Fibroblast of the conjunctiva (primary cell): ENCODE measurements around the gene EZH1.
"Not testable (repeated sequence)": the region's sequence is repeated elsewhere in the genome, so short reads cannot be mapped to it uniquely, and the experiment has no call there.

Experiments
- DNase-seq: peaks from one replicate; pipeline ENCODE4 v3.0.0-alpha.2; 2010; ENCODE audit warnings: low read depth

EZH1 gene

GRCh38 chr17:42772945-42773289 is 28.1 kb upstream of the EZH1 start:
- no peak for DNase-seq

DNA sequence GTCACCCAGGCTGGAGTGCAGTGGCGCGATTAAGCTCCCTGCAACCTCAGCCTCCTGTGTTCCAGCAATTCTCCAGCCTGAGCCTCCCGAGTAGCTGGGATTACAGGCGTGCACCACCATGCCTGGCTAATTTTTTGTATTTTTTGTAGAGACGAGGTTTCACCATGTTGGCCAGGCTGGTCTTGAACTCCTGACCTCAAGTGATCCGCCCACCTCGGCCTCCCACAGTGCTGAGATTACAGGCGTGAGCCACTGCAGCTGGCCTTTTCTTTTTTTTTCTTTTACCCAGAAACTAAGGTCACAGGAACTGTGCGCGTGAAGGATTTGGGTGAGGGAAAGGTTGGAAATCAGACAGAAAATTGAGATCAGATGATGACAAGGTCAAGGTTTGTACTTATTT is 25.1 kb upstream of the EZH1 start:
- not testable (repeated sequence) for DNase-seq

DNA sequence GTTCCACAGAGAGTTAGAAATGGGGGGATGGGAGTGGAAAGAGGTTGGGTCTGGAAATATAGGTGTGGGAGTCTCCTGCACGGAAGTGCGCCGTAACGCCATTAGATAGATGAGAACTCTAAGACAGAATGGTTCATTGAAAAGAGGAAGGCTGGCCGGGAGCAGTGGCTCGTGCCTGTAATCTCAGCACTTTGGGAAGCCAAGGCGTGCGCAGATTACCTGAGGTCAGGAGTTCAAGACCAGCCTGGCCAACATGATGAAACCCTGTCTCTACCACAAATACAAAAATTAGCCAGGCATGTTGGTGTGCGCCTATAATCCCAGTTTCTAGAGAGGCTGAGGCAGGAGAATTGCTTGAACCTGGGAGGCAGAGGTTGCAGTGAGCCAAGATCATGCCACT is 23.2 kb upstream of the EZH1 start:
- not testable (repeated sequence) for DNase-seq

DNA sequence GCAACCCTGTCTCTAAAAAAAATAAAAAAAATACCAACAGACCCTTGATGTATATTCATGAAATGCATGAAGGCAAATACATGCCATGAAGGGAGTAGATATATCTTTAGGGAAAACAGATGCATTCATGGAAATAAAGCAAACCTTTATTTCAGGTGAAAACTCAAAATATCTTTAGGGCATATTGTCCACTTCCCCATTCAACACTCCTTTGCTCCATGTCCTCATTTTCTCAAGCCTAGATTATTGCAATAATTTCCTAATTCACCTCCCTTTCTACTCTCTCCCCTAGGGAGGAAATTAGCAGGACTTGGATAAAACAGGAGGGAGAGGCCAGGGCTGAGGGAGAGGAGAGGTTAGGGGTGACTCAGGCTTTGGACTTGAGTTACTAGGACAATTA is 22.7 kb upstream of the EZH1 start:
- DNase-seq: no peak

DNA sequence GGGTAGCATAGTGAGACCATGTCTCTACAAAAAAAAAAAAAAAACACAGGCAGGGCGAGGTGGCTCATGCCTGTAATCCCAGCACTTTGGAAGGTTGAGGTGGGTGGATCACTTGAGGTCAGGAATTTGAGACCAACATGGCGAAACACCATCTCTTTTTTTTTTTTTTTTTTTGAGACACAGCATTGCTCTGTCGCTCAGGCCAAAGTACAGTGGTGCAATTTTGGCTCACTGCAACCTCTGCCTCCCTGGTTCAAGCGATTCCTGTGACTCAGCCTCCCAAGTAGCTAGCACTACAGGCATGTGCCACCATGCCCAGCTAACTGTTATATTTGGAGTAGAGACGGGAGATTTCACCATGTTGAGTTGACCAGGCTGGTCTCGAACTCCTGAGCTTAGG is 21.3 kb upstream of the EZH1 start:
- no peak for DNase-seq

GRCh38 chr17:42761638-42762037 is 16.8 kb upstream of the EZH1 start:
- no peak for DNase-seq

DNA sequence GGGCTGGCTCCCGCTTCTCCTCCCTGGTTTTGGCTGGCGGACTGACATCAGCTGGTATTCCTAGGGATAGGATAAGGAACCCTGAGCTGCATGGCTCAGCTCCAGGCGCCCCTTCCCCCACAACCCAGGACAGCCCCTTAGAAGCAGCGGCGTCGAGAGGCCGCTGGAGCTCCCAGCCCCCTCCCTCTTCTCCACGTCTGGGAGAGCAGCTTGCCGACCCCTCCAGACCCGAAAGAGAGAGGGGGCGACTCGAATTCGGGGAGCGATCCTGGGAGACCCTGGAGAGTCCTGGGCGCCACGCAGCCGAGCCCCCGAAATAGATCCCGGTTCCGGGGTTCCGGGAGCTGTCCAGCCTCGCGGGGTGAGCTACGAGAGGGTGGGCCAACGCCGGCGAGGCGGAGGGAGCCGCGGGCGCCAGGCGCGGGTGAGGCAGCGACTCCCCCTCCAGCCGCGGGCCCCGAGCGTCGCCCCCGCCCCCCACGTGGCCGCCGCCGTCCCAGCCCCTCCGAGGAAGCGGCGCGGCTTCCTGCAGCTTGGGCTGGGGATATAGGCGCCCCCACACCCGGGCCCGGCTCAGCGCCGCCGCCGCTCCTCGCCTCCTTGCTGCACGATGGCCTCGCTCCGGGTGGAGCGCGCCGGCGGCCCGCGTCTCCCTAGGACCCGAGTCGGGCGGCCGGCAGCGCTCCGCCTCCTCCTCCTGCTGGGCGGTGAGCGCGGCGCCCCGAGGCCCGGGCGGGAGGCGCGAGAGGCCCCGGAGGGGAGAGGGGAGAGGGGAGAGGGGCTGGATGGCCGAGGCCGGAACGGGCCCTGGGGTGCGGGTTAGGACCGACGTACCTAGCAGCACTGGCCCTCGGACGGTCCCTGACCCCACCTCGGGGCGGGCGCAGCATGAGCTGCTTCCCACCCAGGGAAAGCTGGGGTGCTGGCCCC is 16.1 kb upstream of the EZH1 start, which contains the start of gene RAMP2:
Gene RAMP2 (plus strand): TSS at position 576 of the 930 bp plus-strand sequence. CDS start 35 bp downstream, at position 611.
- no peak for DNase-seq

DNA sequence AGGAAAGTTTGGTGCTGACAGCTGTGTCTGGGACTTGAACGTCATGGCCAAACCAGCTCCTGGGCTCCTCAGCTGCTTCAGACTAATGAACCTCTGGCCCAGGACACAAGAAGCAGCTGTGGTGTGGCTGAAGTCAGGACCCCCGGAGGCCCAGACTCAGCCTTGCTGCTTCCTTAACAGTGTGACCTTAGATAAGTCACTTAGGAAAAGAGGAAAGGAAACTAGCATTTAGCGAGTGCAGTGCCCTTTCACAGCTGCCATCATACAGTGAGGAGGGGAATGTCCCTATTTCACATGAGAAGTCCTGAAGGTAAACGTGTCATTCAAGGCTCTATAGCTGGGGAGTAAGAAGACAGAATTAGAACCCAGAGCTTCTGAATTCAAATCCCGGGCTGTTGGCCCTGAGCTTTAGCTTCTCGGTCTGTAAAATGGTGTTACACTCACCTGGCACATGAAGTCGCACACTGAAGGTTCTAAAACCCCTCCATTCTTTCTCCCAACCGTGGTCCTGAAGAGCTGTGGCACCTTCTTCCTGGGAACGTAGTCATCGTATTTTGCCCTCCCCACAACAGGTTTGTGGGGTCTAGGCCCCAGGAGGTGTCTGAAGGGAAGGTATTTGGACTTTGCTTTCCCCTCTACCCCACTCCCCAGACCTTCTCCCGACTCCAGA is 15.3 kb upstream of the EZH1 start:
- no peak for DNase-seq

DNA sequence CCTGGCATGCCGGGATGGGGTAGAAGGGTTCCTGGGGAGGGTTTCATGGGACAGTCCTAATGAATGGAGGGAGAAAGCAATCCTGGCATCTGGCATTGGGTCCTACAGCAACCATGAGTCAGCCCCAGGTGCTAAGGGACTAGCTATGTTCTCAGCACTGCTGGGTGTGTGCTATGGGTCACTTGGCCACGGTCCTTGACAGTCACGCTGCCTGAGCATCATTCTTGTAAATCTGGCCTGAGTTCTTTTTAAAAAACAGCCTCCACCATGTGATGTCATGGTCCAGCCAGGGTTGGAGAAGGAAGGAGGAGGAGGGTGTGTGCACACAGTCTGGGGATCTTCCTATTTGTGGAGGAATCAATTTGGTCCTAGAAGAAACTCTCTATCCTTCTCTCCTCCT is 9.9 kb upstream of the EZH1 start:
- peak; percentile 73 for DNase-seq

- DNase-seq: no peak
Observed at GRCh38 chr17:42751628-42752027, 6.8 kb upstream of the EZH1 start.

DNA sequence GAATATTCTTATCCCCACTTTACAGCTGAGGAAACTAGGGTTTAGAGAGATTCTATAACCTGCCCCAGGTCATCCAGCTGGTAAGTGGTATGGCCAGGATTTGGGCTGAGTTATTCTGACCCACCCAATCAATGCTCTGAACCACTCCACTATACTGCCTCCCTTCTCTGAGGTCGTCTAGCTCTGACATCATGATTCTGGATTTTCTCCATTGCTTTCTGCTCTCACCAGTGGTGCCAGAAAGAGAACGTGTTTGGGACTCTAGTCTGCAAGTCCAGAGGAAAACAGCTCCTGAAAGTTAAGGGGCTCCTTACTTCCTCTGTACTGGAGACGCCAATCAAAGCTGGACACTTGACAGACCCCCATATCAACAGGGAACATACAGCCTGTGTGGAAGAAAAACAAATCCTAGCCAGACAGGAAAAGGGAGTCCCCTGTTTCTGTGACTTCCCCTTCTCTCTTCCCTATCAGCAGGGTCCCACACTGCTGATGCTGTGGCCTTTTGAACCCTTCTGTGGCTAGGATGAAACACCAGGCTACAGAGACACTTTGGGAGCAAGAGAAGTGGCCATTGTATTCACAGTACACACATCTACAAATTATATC is 6.0 kb upstream of the EZH1 start:
- DNase-seq: no peak

- DNase-seq: peak; percentile 82
Observed at GRCh38 chr17:42748908-42749798, 4.3 kb upstream of the EZH1 start.

DNA sequence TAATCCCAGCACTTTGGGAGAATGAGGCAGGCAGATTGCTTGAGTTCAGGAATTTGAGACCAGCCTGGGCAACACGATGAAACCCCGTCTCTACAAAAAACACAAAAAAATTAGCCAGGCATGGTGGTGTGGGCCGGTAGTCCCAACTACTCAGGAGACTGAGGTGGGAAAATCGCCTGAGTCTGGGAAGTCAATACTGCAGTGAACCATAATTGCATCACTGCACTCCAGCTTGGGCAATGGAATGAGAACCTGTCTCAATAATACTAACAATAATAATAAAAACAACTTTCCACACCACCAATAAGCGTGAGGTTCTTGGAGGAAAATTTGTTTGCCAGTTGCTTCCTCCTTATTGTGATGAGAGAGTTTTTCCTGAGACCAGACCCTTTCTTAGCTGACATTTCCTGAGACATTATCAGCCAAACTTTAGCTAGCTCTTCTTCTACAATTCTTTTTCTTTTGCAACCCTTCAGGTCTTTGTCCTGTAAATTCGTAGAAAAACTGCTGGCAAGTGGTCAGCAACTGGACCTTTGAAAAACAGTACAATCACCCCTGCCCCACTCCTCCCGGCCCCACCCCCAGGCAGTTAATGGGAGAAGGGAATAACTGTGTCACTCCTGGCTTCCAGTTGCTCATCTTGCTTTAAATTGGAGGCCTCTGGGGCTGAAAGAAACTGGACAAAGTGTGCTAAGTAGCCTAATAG is 3.5 kb upstream of the EZH1 start:
- no peak for DNase-seq

GRCh38 chr17:42744283-42744805 is 496 bp downstream of the EZH1 start:
- no peak for DNase-seq

DNA sequence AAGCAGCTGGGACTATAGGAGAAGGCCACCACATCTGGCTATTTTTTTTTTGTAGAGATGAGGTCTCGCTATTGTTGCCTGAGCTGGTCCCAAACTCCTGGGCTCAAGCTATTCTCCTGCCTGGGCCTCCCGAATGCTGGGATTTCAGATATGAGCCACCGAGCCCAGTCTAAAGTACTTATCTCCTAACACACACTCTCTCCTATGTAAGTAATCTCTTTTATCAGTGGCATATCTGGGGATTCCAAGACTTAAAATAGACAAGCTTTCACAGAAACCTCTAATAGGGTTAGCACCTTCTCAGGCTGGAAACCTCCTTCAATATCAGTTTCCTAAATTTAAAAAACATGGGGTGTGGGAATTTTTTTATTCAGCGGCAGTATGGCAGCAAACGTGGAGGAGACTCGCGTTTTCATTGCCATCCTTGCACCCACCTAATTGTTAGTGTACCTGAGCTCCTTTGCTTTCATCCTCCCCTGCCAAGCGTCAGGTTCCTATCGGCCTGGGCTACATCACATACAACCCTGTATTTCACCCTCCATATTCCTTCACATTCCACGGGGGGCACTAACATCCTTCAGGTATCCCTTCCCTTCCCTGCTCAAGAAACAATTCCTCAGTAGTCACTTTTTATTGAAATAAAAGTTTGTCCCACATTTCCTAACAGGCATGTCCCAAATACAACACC is 1.1 kb downstream of the EZH1 start:
- DNase-seq: no peak

GRCh38 chr17:42742916-42743315 is 1.9 kb downstream of the EZH1 start:
- DNase-seq: not testable (repeated sequence)

GRCh38 chr17:42740699-42741098 is 4.1 kb downstream of the EZH1 start:
- no peak for DNase-seq

- DNase-seq: no peak
Observed at GRCh38 chr17:42725143-42725542, 19.7 kb downstream of the EZH1 start.

DNA sequence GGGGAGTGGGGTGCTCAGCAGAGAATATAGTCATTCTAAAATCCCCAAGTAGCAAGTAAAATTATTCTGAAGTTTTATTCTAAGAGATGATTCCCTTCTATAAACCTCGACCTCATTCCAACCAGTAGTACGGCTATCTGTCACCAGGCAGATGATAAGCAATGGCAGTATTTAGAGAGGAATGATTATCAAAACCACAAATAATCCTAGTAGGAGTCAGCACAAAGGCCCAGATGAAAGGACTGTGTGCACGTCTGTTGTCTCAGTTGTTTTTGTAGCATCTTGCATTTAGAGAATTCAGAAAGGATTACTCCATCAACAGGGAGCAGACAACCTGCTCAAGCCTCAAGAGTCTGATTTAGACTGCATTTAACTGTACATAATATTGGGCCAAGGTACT is 21.2 kb downstream of the EZH1 start:
- DNase-seq: no peak

DNA sequence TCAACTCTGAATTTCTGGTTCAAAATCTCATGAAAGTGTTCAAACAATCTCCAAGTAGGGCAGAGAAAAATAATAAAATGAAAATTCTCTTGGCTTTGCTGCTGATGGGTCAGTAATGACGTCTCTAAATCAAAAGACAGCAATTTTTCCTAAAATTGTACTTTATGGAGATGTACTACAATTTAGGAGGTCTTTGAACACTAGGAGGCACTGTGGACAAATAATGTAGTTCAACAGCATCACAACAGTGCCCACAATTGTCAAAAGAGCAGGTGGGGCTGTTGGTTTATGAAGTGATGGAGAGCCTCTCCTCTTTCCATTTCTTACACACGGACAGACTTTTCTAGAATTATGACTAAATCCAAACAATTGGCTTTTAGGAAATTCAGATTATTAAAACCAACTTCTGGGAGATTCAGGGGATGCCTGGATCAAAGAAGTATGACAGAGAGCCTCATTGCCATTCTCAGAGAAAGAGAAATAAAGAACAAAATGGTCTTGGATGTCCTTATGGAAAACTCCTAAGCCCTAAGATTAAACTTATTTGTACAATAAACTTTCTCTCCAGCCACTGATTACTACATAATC is 23.8 kb downstream of the EZH1 start:
- DNase-seq: peak; percentile 73
